ENCODE measurements around the gene SSTR3.

Gene SSTR3

DNA sequence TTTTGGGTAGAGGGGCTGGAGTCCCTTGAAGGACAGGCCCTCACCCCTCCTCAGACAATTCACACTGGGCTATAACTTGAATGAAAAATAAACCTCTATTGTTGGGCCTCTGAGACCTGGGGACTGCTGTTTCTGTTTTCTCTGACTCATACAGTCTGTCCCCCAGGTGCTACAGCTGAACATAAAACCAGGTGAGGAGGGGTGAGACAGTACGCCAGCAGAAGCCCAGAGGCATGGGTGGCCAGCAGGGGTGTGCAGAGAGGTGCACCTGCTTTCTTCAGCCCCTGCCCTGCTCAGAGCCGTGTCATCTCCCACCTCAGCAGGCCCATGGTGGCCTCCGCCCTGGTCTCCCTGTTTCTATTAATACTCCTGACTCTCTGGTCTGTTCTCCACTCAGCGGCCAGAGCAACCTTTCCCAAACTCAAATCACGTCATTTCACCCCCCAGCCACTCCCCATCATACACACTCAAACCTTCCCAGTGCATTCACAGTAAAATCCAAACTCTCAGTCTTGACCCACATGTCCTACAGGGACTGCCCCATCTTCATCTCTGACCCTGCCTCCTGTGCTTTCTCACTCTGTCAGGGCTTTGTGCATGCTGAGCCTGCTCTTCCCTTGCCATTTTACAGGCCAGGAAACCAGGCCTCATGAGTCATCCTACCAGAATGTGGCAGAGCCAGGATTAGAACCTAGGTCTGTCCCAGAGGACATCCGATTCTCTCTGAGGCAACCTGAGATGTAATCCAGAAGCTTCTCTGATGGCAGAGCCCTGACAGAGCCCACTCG, 57.2 kb downstream of the SSTR3 start:
- Histone ChIP-seq H3K4me2 (ENCODE audit: low read length) (peak overlapping the region; percentile 2; the same call in 1 of the 2 replicates), H3K79me2 (ENCODE audit: low read length) (no peaks in the 10 kb centered on the region), H3K27me3 (ENCODE audit: low read depth, low read length) (peaks cover 58% of the 10 kb centered on the region), H3K9ac (ENCODE audit: low read length) (no peak overlapping the region), H3K4me1 (ENCODE audit: low read length) (peaks cover 34% of the 10 kb centered on the region), H3K4me3 (ENCODE audit: low read length) (no peak overlapping the region), H4K20me1 (ENCODE audit: insufficient read depth, low read length) (no peaks in the 10 kb centered on the region), H2AFZ (ENCODE audit: low read depth, low read length) (no peak overlapping the region), H3K9me3 (ENCODE audit: insufficient read depth, low read length) (peaks cover 5% of the 10 kb centered on the region; the same call in 1 of the 2 replicates), H3K27ac (ENCODE audit: low read length) (no peak overlapping the region), H3K36me3 (replicated peaks; ENCODE audit: low read depth, low read length) (no peaks in the 10 kb centered on the region)
- no peak for TF ChIP-seq EZH2phosphoT487 (IDR thresholded peaks at IDR 0.05; ENCODE audit: low read depth)
- TF ChIP-seq, protein P1, sequence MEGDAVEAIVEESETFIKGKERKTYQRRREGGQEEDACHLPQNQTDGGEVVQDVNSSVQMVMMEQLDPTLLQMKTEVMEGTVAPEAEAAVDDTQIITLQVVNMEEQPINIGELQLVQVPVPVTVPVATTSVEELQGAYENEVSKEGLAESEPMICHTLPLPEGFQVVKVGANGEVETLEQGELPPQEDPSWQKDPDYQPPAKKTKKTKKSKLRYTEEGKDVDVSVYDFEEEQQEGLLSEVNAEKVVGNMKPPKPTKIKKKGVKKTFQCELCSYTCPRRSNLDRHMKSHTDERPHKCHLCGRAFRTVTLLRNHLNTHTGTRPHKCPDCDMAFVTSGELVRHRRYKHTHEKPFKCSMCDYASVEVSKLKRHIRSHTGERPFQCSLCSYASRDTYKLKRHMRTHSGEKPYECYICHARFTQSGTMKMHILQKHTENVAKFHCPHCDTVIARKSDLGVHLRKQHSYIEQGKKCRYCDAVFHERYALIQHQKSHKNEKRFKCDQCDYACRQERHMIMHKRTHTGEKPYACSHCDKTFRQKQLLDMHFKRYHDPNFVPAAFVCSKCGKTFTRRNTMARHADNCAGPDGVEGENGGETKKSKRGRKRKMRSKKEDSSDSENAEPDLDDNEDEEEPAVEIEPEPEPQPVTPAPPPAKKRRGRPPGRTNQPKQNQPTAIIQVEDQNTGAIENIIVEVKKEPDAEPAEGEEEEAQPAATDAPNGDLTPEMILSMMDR (IDR thresholded peaks at IDR 0.05; ENCODE audit: low read depth, low read length): no peak

Data from OCI-LY3 (cell line).